Measurements from ENCODE around the gene TBX4.

TBX4 gene

GRCh38 chr17:61449707-61450640, 2.2 kb upstream of the TBX4 start:
- no peak for TF ChIP-seq CTCF (IDR thresholded peaks at IDR 0.05; ENCODE audit: extremely low read depth, insufficient read depth, missing control alignments)
- in situ Hi-C loops (cut with MboI; ENCODE audit: low pct_unique_long_range_greater_than_20kb, low sequenced_read_pairs, unreplicated experiment): loop anchor here (10.0 kb wide), 1 partner anchor 55 kb away; the partner anchor contains the start of gene TBX2
- DNase-seq (ENCODE audit: low spot score): peak; percentile 9

- peak; percentile 20 for DNase-seq (ENCODE audit: low spot score)
- in situ Hi-C loops (cut with MboI; ENCODE audit: low pct_unique_long_range_greater_than_20kb, low sequenced_read_pairs, unreplicated experiment): loop anchor here (10.0 kb wide), 1 partner anchor 56 kb away; the partner anchor contains the start of gene TBX2
- no peak for TF ChIP-seq CTCF (IDR thresholded peaks at IDR 0.05; ENCODE audit: extremely low read depth, insufficient read depth, missing control alignments)
Observed at GRCh38 chr17:61450641-61451537, 1.3 kb upstream of the TBX4 start.

- TF ChIP-seq CTCF (IDR thresholded peaks at IDR 0.05; ENCODE audit: extremely low read depth, insufficient read depth, missing control alignments): no peak
- DNase-seq (ENCODE audit: low spot score): peak; percentile 39
- in situ Hi-C loops (cut with MboI; ENCODE audit: low pct_unique_long_range_greater_than_20kb, low sequenced_read_pairs, unreplicated experiment): loop anchor here (10.0 kb wide), 1 partner anchor 57 kb away; the partner anchor contains the start of gene TBX2
Observed at GRCh38 chr17:61451538-61452300, 503 bp upstream of the TBX4 start.

GRCh38 chr17:61453566-61454380, 1.6 kb downstream of the TBX4 start:
- in situ Hi-C loops (cut with MboI; ENCODE audit: low pct_unique_long_range_greater_than_20kb, low sequenced_read_pairs, unreplicated experiment): loop anchor here (10.0 kb wide), 1 partner anchor 59 kb away; the partner anchor contains the start of gene TBX2
- TF ChIP-seq CTCF (IDR thresholded peaks at IDR 0.05; ENCODE audit: extremely low read depth, insufficient read depth, missing control alignments): no peak

GRCh38 chr17:61454381-61455323, 2.4 kb downstream of the TBX4 start:
- no peak for TF ChIP-seq CTCF (IDR thresholded peaks at IDR 0.05; ENCODE audit: extremely low read depth, insufficient read depth, missing control alignments)
- in situ Hi-C loops (cut with MboI; ENCODE audit: low pct_unique_long_range_greater_than_20kb, low sequenced_read_pairs, unreplicated experiment): loop anchor here (10.0 kb wide), 1 partner anchor 60 kb away; the partner anchor contains the start of gene TBX2
- no peak for DNase-seq (ENCODE audit: low spot score)

More at GRCh38 chr17:61453566-61454380, 1.6 kb downstream of the TBX4 start:
- no peak for DNase-seq (ENCODE audit: low spot score)
